Measurements from ENCODE around the gene LYPD1.

Gene LYPD1

GRCh38 chr2:132668189-132668823 lies 1.7 kb downstream of the LYPD1 start:
- no peak for DNase-seq

DNA sequence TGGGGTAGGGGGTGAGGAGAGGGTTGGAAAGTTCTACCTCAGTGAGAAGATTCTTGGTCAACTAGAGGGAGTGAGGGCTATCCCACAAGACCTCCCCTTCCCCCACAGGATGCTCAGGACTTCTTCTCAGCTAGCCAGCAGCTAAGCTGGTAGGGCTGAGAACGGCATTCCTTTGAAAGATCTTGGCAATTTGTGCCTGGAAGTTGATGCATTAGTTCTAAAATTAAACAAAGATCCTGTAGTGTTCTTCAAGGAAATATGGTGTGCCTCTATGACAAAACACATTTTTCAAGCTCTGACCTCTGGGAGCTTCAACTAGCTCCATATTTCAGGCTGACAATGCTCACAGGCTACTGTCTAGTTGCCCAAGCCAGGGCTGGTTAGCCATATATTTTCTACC lies 2.3 kb downstream of the LYPD1 start:
- no peak for DNase-seq

GRCh38 chr2:132665401-132666140 lies 4.4 kb downstream of the LYPD1 start:
- DNase-seq, result no peak

- no peak for DNase-seq
Observed at GRCh38 chr2:132664096-132664495, 5.9 kb downstream of the LYPD1 start.

DNA sequence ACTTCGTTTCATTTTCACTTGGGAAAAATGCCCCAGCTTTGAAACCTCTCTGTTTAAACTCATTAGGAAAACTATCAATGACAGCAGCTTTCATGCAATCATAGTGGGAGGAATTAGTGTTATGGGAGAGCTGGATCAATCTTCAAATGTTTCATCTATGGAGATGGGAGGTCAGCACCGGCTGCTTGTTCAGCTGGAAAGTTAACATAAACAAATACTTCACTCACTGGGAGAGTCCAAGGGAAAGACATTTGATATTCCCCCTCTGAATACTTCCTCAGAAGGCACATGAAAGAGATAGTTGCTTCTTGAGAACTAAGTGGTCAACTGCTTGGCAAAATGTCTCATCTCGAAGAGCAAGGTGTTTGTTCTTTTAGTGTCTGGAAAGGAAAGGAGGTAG lies 7.3 kb downstream of the LYPD1 start:
- DNase-seq, result no peak

GRCh38 chr2:132659331-132659730 lies 10.7 kb downstream of the LYPD1 start:
- DNase-seq, result no peak

DNA sequence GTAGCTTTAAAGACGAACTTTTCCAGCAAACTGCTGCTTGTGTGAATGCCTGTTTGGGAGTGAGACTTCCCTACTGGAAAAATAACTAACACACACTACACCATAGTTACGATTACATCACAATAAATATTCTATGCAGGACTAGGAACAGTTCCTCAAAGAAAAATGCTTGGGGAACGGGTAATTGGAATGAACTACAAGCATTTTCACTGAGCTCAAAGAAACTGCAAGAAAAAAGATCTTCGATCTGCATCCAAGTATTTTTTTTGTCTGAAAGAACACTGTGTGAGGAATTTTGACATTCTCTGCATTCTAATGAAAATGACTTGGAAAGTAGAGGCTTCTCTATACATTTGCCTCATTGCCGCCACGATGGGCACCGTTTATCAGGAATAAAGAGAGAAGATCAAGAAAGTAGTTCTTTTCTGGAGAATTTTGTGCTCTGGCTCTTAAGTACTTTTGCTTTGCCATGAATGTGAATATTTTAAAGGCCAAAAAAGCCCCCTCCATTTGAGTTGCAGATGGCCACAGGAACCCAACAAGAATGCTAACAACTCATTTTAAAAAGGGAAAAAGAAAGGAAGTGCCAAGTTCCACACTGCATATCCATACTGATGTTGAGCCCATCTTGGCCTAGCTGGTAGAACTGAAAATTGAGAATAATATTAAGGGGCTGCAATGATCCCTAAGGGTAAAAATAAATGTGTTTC lies 13.6 kb downstream of the LYPD1 start:
- DNase-seq, result no peak

DNA sequence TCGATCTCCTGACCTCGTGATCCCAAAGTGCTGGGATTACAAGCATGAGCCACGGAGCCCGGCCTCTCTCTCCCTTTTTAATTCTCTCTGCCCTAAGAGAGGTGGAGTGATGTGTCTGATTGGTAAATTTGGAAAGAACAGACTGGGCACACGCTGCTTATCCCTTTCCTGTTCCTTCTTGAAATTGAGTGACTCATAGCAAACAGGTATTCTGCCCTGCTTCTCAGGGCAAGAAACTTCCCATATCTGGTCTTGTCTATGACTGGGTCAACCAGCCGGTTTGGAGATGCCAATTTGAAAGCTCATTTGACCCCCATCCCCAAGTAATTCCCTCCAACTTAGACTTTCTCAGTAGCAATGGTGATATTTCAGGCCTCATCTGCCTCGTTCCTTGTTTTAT lies 15.0 kb downstream of the LYPD1 start:
- no peak for DNase-seq

DNA sequence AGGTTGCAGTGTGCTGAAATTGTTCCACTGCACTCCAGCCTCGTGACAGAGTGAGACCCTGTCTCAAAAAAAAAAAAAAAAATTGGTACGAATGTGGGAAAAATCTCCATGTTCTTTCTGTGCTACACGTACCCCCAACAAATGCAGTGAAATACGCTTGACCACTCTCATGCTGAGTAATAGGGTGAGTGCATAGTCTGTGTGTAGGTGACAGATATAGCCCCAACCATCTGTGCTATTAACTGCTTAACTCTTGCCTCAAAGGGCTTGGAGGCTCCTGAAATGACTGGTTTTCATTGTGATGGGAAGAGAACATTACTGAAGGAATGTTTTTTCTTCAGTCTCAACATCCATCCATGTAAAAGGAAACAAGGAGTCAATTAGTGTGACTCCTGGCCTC lies 15.7 kb downstream of the LYPD1 start:
- DNase-seq, result no peak

DNA sequence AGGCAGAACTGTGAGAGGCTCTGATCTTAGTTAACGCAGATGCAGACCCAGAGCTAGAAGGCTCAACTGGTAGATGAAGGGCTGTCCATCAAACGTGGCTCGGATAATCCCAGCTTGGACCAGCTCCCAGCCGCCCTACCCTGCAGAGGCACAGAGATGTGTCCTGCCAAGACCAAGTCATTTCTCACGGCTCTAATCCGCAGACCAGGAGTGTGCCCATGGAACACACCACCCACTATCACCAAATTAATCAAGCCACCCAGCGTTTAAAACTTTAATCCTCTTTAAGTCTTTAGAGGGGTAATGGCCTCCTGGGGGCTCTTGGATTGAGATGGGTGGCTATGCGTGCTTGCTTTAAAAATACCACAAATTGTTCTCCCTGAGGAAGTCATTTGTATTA lies 17.5 kb downstream of the LYPD1 start:
- DNase-seq, result no peak

- no peak for DNase-seq
Observed at GRCh38 chr2:132651115-132652045, 18.6 kb downstream of the LYPD1 start.

GRCh38 chr2:132646540-132647108 lies 23.4 kb downstream of the LYPD1 start:
- DNase-seq, result no peak

DNA sequence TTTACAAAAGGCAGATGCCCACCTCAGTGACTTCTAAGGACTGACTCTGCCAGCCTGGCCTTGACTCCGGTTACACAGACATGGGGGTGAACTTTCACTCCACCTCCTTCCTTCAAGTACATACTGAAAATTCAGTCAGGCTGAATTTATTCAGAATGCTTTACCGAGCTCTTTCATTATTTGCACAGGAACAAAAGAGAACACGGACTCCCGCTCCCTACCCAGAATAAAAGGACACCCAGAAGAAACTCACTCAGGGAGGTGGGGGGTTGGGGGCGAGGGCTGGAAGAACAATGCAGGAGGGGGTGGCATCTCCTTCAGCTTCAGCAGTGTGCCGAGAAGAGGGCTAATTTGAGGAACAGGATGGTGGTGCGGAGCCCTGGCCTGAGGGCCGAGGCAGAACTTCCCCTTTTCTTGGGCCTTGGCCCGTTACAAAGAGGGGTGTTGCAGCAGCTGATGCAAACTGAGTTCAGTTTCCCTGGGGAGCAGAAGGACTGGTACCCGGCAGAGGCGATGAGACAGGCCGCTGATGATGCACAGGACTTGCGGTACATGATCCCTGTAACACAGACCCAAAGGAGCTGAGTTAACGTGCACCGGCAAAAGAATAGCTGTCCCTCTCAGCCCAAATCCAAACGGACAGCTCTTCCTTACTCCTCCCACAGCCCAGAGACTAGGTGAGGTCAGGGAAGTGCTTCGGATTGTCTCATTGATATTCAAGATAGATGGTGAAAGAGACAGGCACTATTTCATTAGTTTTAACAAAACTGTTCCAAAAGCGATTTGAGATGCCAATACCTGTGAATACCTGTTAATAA lies 24.1 kb downstream of the LYPD1 start:
- DNase-seq, result no peak

DNA sequence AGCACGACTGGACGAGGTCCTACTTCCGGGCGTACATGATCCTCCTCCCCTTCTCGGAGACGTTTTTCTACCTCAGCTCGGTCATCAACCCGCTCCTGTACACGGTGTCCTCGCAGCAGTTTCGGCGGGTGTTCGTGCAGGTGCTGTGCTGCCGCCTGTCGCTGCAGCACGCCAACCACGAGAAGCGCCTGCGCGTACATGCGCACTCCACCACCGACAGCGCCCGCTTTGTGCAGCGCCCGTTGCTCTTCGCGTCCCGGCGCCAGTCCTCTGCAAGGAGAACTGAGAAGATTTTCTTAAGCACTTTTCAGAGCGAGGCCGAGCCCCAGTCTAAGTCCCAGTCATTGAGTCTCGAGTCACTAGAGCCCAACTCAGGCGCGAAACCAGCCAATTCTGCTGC lies 24.8 kb downstream of the LYPD1 start:
- DNase-seq, result no peak

DNA sequence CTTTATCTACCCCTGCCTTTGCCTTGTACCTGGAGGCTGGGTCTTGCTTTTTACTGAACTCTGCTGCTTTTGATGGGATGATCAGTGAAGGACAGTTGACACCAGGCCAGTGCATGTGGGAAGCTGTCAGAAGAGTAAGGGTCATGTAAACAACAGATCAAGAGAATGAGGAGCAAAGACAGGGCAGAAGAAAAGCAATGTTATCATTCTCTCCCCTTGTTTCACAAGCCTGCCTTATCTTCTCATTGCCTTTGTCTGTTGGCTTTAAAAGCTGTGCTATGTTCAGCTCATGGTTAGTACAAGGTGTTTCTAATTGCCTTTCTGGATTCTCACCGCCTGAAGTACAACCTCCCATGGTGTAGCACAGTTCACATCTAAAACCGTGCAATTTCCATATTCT lies 27.6 kb downstream of the LYPD1 start:
- no peak for DNase-seq

DNA sequence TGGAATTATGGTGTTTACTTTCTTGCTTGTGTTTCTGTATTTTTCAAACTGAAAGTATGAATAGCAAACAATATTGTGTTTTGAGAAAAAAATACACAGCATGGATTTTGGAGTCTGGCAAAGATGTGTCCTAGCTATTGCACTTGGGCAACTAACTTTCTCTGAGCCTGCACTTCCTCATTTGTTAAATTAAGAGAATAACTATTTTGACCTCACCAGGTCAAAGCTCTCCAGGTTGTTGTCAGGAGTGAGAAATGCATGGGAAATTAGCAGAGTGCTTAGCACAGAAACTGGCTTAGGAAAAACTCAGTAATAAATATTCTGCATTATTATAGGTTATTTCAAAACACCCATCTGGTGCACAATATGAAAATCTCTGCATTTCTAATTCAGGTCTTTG lies 28.2 kb downstream of the LYPD1 start:
- DNase-seq, result no peak

- DNase-seq, result no peak
Observed at GRCh38 chr2:132640116-132640515, 29.9 kb downstream of the LYPD1 start.

GRCh38 chr2:132638313-132639040 lies 31.5 kb downstream of the LYPD1 start:
- DNase-seq, result no peak

DNA sequence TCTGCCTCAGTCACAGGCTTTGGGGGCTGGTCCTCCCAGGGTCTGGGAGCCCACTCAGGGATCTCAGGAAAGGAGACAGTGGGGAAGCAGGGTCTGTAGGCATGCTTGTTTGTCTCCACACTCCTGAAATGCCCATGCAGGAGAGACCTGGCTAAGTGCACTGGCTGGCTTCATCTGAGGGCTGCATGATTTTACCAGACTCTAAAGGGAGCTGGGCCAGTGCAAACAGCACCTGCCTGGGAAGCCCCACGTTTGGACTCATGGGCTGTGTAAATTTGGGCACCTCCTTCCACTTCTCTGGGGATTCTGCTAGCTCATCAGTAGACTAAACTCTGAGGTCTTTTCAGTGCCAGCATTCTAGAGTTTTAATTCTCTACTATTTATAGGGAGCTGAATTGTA lies 33.7 kb downstream of the LYPD1 start:
- no peak for DNase-seq

GRCh38 chr2:132633635-132634034 lies 36.4 kb downstream of the LYPD1 start:
- no peak for DNase-seq

- DNase-seq, result no peak
Observed at GRCh38 chr2:132632000-132632649, 37.9 kb downstream of the LYPD1 start.
